ENCODE data around the gene TPRG1L. TPM values are rescaled to one million over a fixed set of nuclear protein-coding genes. Genes with fewer than 3 reads are reported as not detected.

TPRG1L gene
- total and polyA plus RNA-seq, 10 of the 15 experiments (the other 5 are each of a cell fraction or from before 2014, with no cell fraction given): 1.5 to 16.5 (median 8.0) TPM

DNA sequence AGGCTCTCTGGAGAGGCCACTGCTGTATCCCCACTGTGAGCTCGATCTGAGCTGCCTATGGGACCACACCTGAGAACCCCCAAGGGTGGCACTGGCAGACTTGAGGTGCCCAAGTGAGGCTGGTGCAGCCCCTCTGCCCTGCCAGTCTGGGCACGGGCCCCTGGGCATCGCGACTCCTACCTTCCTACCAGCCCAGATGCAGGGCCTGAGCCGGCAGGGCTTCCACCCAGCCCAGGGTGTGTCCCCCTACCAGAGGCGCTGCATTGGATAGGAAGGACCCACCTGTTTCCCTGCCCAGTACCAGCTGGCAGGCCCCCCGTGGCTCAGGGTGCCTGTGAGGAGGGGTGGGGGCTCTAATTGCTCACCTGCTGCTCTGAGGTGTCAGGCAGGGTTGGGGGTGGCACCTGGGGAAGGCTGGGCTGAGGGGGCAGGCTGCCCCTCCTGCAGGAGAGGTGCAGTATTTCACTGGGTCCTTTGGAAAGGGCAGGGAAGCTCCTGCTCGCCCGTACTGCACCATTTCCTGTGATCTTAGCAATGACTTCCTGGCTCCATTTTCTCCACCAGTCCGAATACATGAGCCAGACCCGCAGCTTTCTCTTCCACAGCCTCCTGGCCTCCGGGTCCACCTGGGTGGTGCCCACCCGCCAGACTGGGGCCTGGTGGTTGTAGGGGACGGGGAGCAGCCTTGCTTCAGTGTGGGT lies 39.3 kb downstream of the TPRG1L start:
- H3K27ac ChIP-seq (ENCODE audit: control insufficient read depth, insufficient read depth): peak overlapping the region; percentile 98
- H3K36me3 ChIP-seq (ENCODE audit: control insufficient read depth in 2 of 2, insufficient read depth in 2 of 2, low read length in 1 of 2): peaks cover 0 to 5% of the 10 kb centered on the region in 2 experiments; a peak in 2 of 4 replicates
- no peak overlapping the region; the same call in 1 of the 2 replicates for H2AFZ ChIP-seq (ENCODE audit: control insufficient read depth, low read depth, low read length)
- in situ Hi-C loops (cut with MboI): no loop called here
- no peaks in the 10 kb centered on the region for H3K27me3 ChIP-seq (replicated peaks in 1 of 2; ENCODE audit: control insufficient read depth in 2 of 2, insufficient read depth in 2 of 2, low read length in 1 of 2)
- BruUV-seq (replicated peaks): no TSS peak
- intact Hi-C loops (cut with micrococcal nuclease; ENCODE audit: unreplicated experiment): no loop called here
- H3K4me3 ChIP-seq: peak overlapping the region; percentile 60
- WGBS (ENCODE audit: insufficient coverage, insufficient replicate concordance, low lambda C conversion rate, missing lambda C conversion rate): 27% methylated on average over 14 of the region's 14 CpGs
- ChIA-PET CTCF (interaction anchor here (0.7 to 6.7 kb wide), 4 partner anchors 9 to 13 kb away, joined by 3 to 91 read pairs (median 20); partner anchors contain the start of gene TP73), POLR2A (interaction anchor here (0.5 to 5.9 kb wide), 4 partner anchors 10 to 1782 kb away, joined by 4 to 184 read pairs (median 43); partner anchors contain the start of genes TP73 and WRAP73), SMC1A (ENCODE audit: uncharacterized antibody, unreplicated experiment) (interaction anchor here (1.2 to 6.0 kb wide), 4 partner anchors 10 to 16 kb away, joined by 3 to 117 read pairs (median 32); partner anchors contain the start of gene TP73), RAD21 (ENCODE audit: unreplicated experiment) (interaction anchor here (1.5 to 5.7 kb wide), 4 partner anchors 9 to 56 kb away, joined by 3 to 117 read pairs (median 44); no protein-coding TSS in a partner anchor)
- FAIRE-seq: no peak
- DNase-seq (ENCODE audit: low read depth, low spot score): no peak
- peak; percentile 0; the same call in 2 of the 3 replicates for ATAC-seq
- peaks cover 85% of the 10 kb centered on the region for H3K79me2 ChIP-seq (ENCODE audit: control insufficient read depth, insufficient read depth, low read length)
- H4K20me1 ChIP-seq (ENCODE audit: control insufficient read depth, insufficient read depth): no peaks in the 10 kb centered on the region
- H3K9me3 ChIP-seq (replicated peaks; ENCODE audit: control insufficient read depth, insufficient read depth, low read length): no peaks in the 10 kb centered on the region
- peaks cover 67% of the 10 kb centered on the region for H3K4me1 ChIP-seq (ENCODE audit: control insufficient read depth, insufficient read depth, low read length)
- H3K9ac ChIP-seq (ENCODE audit: control insufficient read depth, insufficient read depth, low read length): peak overlapping the region; percentile 84
- H3K4me2 ChIP-seq (ENCODE audit: control insufficient read depth, insufficient read depth): peak overlapping the region; percentile 99
- TF ChIP-seq, protein P1, sequence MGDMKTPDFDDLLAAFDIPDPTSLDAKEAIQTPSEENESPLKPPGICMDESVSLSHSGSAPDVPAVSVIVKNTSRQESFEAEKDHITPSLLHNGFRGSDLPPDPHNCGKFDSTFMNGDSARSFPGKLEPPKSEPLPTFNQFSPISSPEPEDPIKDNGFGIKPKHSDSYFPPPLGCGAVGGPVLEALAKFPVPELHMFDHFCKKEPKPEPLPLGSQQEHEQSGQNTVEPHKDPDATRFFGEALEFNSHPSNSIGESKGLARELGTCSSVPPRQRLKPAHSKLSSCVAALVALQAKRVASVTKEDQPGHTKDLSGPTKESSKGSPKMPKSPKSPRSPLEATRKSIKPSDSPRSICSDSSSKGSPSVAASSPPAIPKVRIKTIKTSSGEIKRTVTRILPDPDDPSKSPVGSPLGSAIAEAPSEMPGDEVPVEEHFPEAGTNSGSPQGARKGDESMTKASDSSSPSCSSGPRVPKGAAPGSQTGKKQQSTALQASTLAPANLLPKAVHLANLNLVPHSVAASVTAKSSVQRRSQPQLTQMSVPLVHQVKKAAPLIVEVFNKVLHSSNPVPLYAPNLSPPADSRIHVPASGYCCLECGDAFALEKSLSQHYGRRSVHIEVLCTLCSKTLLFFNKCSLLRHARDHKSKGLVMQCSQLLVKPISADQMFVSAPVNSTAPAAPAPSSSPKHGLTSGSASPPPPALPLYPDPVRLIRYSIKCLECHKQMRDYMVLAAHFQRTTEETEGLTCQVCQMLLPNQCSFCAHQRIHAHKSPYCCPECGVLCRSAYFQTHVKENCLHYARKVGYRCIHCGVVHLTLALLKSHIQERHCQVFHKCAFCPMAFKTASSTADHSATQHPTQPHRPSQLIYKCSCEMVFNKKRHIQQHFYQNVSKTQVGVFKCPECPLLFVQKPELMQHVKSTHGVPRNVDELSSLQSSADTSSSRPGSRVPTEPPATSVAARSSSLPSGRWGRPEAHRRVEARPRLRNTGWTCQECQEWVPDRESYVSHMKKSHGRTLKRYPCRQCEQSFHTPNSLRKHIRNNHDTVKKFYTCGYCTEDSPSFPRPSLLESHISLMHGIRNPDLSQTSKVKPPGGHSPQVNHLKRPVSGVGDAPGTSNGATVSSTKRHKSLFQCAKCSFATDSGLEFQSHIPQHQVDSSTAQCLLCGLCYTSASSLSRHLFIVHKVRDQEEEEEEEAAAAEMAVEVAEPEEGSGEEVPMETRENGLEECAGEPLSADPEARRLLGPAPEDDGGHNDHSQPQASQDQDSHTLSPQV (IDR thresholded peaks at IDR 0.05): no peak
- TF ChIP-seq POLR2AphosphoS5 (IDR thresholded peaks at IDR 0.05; ENCODE audit: low read length) (peak; percentile 67), RCOR1 (conservative IDR thresholded peaks at IDR 0.05; ENCODE audit: low read depth, low read length) (no peak), NBN (IDR thresholded peaks at IDR 0.05) (0 out of 2 replicates have a peak, but pooled peaks have one; percentile 13), HCFC1 (IDR thresholded peaks at IDR 0.05; ENCODE audit: low read length) (no peak), YY1 (IDR thresholded peaks at IDR 0.05; ENCODE audit: low read depth, low read length) (peak; percentile 54), ZBED1 (IDR thresholded peaks at IDR 0.05; ENCODE audit: borderline replicate concordance) (no peak), IKZF2 (IDR thresholded peaks at IDR 0.05) (peak in 1 of 2 experiments; percentile 30; a peak in 1 of 4 replicates), POU2F2 (IDR thresholded peaks at IDR 0.05; ENCODE audit: borderline replicate concordance, low read depth, low read length) (no peak), NFXL1 (IDR thresholded peaks at IDR 0.05; ENCODE audit: borderline replicate concordance) (no peak), ESRRA (IDR thresholded peaks at IDR 0.05; ENCODE audit: low read length) (no peak), LARP7 (IDR thresholded peaks at IDR 0.05) (no peak)
- TF ChIP-seq, protein P2, sequence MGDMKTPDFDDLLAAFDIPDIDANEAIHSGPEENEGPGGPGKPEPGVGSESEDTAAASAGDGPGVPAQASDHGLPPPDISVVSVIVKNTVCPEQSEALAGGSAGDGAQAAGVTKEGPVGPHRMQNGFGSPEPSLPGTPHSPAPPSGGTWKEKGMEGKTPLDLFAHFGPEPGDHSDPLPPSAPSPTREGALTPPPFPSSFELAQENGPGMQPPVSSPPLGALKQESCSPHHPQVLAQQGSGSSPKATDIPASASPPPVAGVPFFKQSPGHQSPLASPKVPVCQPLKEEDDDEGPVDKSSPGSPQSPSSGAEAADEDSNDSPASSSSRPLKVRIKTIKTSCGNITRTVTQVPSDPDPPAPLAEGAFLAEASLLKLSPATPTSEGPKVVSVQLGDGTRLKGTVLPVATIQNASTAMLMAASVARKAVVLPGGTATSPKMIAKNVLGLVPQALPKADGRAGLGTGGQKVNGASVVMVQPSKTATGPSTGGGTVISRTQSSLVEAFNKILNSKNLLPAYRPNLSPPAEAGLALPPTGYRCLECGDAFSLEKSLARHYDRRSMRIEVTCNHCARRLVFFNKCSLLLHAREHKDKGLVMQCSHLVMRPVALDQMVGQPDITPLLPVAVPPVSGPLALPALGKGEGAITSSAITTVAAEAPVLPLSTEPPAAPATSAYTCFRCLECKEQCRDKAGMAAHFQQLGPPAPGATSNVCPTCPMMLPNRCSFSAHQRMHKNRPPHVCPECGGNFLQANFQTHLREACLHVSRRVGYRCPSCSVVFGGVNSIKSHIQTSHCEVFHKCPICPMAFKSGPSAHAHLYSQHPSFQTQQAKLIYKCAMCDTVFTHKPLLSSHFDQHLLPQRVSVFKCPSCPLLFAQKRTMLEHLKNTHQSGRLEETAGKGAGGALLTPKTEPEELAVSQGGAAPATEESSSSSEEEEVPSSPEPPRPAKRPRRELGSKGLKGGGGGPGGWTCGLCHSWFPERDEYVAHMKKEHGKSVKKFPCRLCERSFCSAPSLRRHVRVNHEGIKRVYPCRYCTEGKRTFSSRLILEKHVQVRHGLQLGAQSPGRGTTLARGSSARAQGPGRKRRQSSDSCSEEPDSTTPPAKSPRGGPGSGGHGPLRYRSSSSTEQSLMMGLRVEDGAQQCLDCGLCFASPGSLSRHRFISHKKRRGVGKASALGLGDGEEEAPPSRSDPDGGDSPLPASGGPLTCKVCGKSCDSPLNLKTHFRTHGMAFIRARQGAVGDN (IDR thresholded peaks at IDR 0.05): peak; percentile 48; the same call in 1 of the 2 replicates
- TF ChIP-seq, protein P3, sequence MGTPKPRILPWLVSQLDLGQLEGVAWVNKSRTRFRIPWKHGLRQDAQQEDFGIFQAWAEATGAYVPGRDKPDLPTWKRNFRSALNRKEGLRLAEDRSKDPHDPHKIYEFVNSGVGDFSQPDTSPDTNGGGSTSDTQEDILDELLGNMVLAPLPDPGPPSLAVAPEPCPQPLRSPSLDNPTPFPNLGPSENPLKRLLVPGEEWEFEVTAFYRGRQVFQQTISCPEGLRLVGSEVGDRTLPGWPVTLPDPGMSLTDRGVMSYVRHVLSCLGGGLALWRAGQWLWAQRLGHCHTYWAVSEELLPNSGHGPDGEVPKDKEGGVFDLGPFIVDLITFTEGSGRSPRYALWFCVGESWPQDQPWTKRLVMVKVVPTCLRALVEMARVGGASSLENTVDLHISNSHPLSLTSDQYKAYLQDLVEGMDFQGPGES (IDR thresholded peaks at IDR 0.05): no peak

All from GM12878 (cell line).